GM12873 (cell line): ENCODE results near the gene TNK2.

Source experiments
- CTCF ChIP-seq: IDR thresholded peaks from 2 replicates; pipeline ENCODE4 v1.5.1; 2012; ENCODE audit warnings: low read depth, mild to moderate bottlenecking, moderate library complexity, low read length, control low read depth; ENCODE audit not compliant: insufficient read depth; ENCODE audit errors: missing control alignments

Gene TNK2

DNA sequence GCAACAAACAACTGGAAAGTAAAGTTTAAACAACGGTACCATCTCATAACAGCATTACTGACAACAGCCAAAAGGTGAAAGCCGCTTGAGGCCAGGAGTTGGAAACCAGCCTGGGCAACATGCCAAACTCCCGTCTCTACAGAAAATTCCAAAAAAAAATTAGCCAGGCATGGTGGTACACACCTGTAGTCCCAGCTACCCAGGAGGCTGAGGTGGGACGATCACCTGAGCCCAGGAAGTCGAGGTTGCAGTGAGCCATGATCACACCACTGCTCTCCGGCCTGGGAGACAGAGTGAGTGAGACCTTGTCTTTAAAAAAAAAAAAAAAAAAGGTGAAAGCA, 4.4 kb downstream of the TNK2 start:
- no peak for TF ChIP-seq CTCF

- TF ChIP-seq CTCF, result no peak
Measured at GRCh38 chr3:195900436-195901355, 7.7 kb downstream of the TNK2 start.

GRCh38 chr3:195899701-195900435, 8.5 kb downstream of the TNK2 start:
- no peak for TF ChIP-seq CTCF

DNA sequence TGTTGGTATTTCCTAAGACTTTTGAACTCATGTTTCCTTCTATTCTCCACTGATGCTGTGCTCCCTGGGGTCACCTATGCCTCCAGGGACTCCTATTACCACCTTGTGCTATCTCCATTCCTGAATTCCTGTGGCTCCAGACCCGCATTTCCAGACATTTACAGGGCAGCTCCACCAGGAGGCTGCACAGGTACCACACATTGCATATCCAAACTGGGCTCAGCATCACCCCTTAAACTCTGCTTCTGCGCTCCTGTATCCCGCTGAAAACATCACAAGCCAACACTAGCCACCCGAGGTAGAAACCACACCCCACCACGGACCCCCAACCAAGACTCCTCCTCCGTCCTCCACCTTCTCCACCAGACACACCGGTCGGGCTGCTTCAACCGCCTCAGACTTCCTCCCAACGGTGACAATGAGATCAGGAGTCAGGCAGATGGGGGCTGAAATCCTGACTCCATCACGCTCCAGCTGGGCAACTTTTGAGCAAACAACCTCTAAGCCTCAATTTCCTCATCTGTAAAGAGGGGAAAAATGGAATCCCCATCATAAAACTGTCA, 10.4 kb downstream of the TNK2 start:
- TF ChIP-seq CTCF, result no peak

DNA sequence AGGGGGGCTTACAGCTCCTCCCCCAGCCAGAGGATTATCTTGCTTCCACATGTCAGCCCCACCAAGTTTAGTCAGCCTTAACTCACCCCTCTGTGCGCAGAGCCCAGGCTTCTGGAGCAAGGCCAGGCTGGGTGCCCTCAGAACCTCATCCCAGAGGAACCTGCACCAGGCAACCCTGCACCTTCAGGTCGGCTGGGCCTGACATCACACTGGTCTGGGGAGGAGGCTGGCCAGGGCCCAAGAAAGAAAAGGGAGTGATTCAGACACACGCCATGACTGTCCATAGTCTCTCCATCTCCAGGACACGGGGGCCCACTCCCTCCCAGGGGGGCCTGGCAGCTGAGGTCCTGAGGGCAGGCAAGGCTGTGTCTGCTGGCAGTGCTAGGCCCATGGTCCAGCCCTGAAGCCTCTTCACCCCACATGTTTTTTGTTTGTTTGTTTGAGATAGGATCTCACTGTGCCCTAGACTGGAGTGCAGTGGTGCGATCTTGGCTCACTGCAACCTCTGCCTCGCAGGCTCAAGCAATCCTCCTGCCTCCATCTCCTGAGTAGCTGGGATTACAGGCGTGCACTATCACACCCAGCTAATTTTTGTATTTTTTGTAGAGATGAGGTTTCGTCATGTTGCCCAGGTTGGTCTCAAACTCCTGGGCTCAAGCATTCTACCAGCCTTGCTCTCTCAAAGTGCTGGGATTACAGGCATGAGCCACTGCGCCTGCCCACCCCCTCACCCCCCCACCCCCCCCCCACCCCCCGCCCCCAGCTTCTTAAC, 11.1 kb downstream of the TNK2 start:
- no peak for TF ChIP-seq CTCF

GRCh38 chr3:195896361-195897080, 11.8 kb downstream of the TNK2 start:
- no peak for TF ChIP-seq CTCF
